Measurements from ENCODE around the gene DUOX1. TPM values are rescaled to one million over a fixed set of nuclear protein-coding genes. Genes with fewer than 3 reads are reported as not detected.

The DUOX1 gene
- total and polyA plus RNA-seq, 9 of the 15 experiments (the other 6 are each of a cell fraction or from before 2014, with no cell fraction given): 0.01 to 0.22 (median 0.01) TPM; not detected in 6

DNA sequence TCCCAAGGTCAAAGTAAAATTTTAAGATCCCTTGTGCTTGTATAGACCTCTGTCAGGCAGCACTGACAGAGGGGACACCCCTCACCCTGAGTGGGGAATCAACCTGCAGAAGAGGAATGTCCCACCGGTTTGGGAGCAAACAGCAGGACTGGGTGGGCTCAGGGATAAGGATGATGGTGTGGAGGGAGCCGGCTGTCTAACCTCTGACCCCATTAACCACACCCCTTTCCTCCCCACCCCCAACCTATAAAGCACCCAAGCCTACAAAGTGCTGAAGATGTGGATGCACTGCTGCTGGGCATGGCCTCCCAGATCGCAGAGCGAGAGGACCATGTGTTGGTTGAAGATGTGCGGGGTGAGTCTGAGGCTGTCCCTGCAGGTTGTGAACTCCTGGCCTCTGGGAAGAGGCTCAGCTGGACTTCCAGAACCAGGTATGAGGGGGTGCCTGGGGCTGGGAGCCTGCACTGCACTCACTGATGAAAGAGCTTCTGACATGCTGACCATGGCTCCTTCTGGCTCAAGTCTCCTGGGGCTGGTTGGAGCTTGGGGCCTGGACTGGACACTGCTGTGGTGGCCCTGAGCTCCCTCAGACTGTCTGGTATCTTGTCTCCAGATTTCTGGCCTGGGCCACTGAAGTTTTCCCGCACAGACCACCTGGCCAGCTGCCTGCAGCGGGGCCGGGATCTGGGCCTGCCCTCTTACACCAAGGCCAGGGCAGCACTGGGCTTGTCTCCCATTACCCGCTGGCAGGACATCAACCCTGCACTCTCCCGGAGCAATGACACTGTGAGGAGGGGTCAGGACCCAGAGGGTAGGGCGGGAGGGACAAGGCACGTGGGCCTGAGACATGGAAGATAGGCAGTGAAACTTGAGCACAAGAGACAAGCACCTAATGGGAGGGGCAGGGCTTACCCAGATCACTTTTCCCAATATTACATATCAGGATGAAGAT is 9.3 kb downstream of the DUOX1 start:
- Histone ChIP-seq H3K27ac (ENCODE audit: extremely low read depth, low read depth, low read length) (no peak overlapping the region), H3K9me3 (replicated peaks; ENCODE audit: control insufficient read depth, insufficient read depth, low read depth, low read length) (no peaks in the 10 kb centered on the region), H3K9me1 (ENCODE audit: control insufficient read depth, insufficient read depth, low read length) (no peaks in the 10 kb centered on the region), H3K27me3 (ENCODE audit: control insufficient read depth in 2 of 2, insufficient read depth in 2 of 2, low read length in 2 of 2) (peaks cover 6 to 27% of the 10 kb centered on the region in 2 experiments; a peak in 4 of 5 replicates), H4K20me1 (replicated peaks; ENCODE audit: control insufficient read depth, insufficient read depth, low read length) (0 out of 2 replicates have a peak, but pooled peaks cover 3% of the 10 kb centered on the region), H3K9ac (ENCODE audit: insufficient read depth in 1 of 2, low read depth in 2 of 2, low read length in 2 of 2) (peak overlapping the region in 1 of 2 experiments; percentile 74; a peak in 2 of 4 replicates), H3K4me3 (no peak overlapping the region), H3K36me3 (ENCODE audit: control insufficient read depth, insufficient read depth, low read length) (no peaks in the 10 kb centered on the region), H3K4me1 (replicated peaks in 1 of 2; ENCODE audit: control insufficient read depth in 2 of 2, insufficient read depth in 2 of 2, low read length in 2 of 2) (peaks cover 0 to 8% of the 10 kb centered on the region in 2 experiments; a peak in 2 of 5 replicates), H2AFZ (ENCODE audit: low read depth, low read length) (no peak overlapping the region), H3K4me2 (ENCODE audit: insufficient read depth, low read length) (no peak overlapping the region), H3K79me2 (ENCODE audit: control insufficient read depth, insufficient read depth, low read length) (no peaks in the 10 kb centered on the region)
- ChIA-PET POLR2A (interaction anchor here (0.8 kb wide), 1 partner anchor 24 kb away, joined by 3 read pairs; no protein-coding TSS in a partner anchor), CTCF (ENCODE audit: low intra/inter-chr PET ratio) (no interaction called here)
- intact Hi-C loops (cut with micrococcal nuclease) (no loop called here), in situ Hi-C loops (cut with MboI) (no loop called here)
- no peak for DNase-seq (ENCODE audit: extremely low read depth in 1 of 4, low spot score in 3 of 4)
- FAIRE-seq: no peak
- ATAC-seq: peak; percentile 39; the same call in 2 of the 3 replicates
- 26% methylated on average over 12 of the region's 12 CpGs for WGBS (ENCODE audit: insufficient coverage, low coverage, missing lambda C conversion rate)
- BruUV-seq (replicated peaks): no TSS peak
- TF ChIP-seq, protein P1, sequence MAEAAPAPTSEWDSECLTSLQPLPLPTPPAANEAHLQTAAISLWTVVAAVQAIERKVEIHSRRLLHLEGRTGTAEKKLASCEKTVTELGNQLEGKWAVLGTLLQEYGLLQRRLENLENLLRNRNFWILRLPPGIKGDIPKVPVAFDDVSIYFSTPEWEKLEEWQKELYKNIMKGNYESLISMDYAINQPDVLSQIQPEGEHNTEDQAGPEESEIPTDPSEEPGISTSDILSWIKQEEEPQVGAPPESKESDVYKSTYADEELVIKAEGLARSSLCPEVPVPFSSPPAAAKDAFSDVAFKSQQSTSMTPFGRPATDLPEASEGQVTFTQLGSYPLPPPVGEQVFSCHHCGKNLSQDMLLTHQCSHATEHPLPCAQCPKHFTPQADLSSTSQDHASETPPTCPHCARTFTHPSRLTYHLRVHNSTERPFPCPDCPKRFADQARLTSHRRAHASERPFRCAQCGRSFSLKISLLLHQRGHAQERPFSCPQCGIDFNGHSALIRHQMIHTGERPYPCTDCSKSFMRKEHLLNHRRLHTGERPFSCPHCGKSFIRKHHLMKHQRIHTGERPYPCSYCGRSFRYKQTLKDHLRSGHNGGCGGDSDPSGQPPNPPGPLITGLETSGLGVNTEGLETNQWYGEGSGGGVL (CRISPR knock-in tag; IDR thresholded peaks at IDR 0.05): no peak
- TF ChIP-seq NR2C1 (IDR thresholded peaks at IDR 0.05) (peak; percentile 67), NR2C1 (tag; IDR thresholded peaks at IDR 0.05) (peak; percentile 70), NFIX (CRISPR knock-in tag; IDR thresholded peaks at IDR 0.05; ENCODE audit: low read depth) (no peak), ZNF436 (CRISPR knock-in tag; IDR thresholded peaks at IDR 0.05) (no peak), ZFX (CRISPR knock-in tag; IDR thresholded peaks at IDR 0.05) (no peak), PTRF (tag; IDR thresholded peaks at IDR 0.05) (no peak), PRPF4 (IDR thresholded peaks at IDR 0.05; ENCODE audit: insufficient read depth, low read depth, low read length, poor library complexity, severe bottlenecking) (no peak), RBM15 (IDR thresholded peaks at IDR 0.05; ENCODE audit: insufficient read depth, low read length) (no peak)
- TF ChIP-seq, protein P2, sequence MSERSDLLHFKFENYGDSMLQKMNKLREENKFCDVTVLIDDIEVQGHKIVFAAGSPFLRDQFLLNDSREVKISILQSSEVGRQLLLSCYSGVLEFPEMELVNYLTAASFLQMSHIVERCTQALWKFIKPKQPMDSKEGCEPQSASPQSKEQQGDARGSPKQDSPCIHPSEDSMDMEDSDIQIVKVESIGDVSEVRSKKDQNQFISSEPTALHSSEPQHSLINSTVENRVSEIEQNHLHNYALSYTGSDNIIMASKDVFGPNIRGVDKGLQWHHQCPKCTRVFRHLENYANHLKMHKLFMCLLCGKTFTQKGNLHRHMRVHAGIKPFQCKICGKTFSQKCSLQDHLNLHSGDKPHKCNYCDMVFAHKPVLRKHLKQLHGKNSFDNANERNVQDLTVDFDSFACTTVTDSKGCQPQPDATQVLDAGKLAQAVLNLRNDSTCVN (CRISPR knock-in tag; IDR thresholded peaks at IDR 0.05): no peak
- TF ChIP-seq, protein P3, sequence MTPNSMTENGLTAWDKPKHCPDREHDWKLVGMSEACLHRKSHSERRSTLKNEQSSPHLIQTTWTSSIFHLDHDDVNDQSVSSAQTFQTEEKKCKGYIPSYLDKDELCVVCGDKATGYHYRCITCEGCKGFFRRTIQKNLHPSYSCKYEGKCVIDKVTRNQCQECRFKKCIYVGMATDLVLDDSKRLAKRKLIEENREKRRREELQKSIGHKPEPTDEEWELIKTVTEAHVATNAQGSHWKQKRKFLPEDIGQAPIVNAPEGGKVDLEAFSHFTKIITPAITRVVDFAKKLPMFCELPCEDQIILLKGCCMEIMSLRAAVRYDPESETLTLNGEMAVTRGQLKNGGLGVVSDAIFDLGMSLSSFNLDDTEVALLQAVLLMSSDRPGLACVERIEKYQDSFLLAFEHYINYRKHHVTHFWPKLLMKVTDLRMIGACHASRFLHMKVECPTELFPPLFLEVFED (CRISPR knock-in tag; conservative IDR thresholded peaks at IDR 0.05): no peak
